HepG2 (cell line): ENCODE data around the gene HSDL1. TPM values are rescaled to one million over a fixed set of nuclear protein-coding genes. Genes with fewer than 3 reads are reported as not detected.

ENCODE experiments used
- ARNT2 ChIP-seq: sonication (generic); formaldehyde crosslinking; IDR thresholded peaks from 2 replicates; pipeline ENCODE4 v1.8.0; 2022; ENCODE audit warnings: mild to moderate bottlenecking, low read depth, missing genetic modification reagents, moderate library complexity
- CCDC6 ChIP-seq: sonication (generic); formaldehyde crosslinking; IDR thresholded peaks from 2 replicates; pipeline ENCODE4 v1.8.1; 2022; ENCODE audit warnings: mild to moderate bottlenecking, missing genetic modification reagents, moderate library complexity
- DNMT3B ChIP-seq: conservative IDR thresholded peaks from 2 replicates; pipeline ENCODE4 v1.6.1; 2016; ENCODE audit warnings: missing biosample characterization, control low read depth
- GATA4 ChIP-seq: sonication (generic); IDR thresholded peaks from 2 replicates; pipeline ENCODE4 v1.6.1; 2016; ENCODE audit warnings: antibody characterized with exemption, low read depth, borderline replicate concordance
- HNRNPLL ChIP-seq: fragments of 200-400 bp; formaldehyde crosslinking; IDR thresholded peaks from 2 replicates; pipeline ENCODE4 v1.6.1; 2017; ENCODE audit warnings: mild to moderate bottlenecking, low read depth, low read length; ENCODE audit not compliant: poor library complexity, severe bottlenecking
- MEF2D ChIP-seq: sonication (generic); formaldehyde crosslinking; IDR thresholded peaks from 2 replicates; pipeline ENCODE4 v1.5.1; 2020; ENCODE audit warnings: mild to moderate bottlenecking, missing genetic modification reagents
- PPARG ChIP-seq: conservative IDR thresholded peaks from 2 replicates; pipeline ENCODE4 v1.6.1; 2016; ENCODE audit warnings: missing biosample characterization, missing genetic modification reagents
- ZNF20 ChIP-seq: sonication (generic); formaldehyde crosslinking; IDR thresholded peaks from 2 replicates; pipeline ENCODE4 v1.4.0; 2020; ENCODE audit warnings: mild to moderate bottlenecking, moderate library complexity, missing genetic modification reagents
- ZNF263 ChIP-seq: sonication (generic); formaldehyde crosslinking; IDR thresholded peaks from 2 replicates; pipeline ENCODE4 v1.4.0; 2020; ENCODE audit warnings: missing genetic modification reagents
- ZNF331 ChIP-seq: sonication (generic); formaldehyde crosslinking; IDR thresholded peaks from 2 replicates; pipeline ENCODE4 v1.4.0; 2020; ENCODE audit warnings: missing genetic modification reagents
- ZNF543 ChIP-seq: sonication (generic); formaldehyde crosslinking; IDR thresholded peaks from 2 replicates; pipeline ENCODE4 v1.4.0; 2020; ENCODE audit warnings: mild to moderate bottlenecking, missing genetic modification reagents
- ZNF589 ChIP-seq: sonication (generic); formaldehyde crosslinking; conservative IDR thresholded peaks from 2 replicates; pipeline ENCODE4 v1.8.0; 2022; ENCODE audit warnings: mild to moderate bottlenecking, moderate library complexity, missing genetic modification reagents
- ZNF615 ChIP-seq: sonication (generic); formaldehyde crosslinking; IDR thresholded peaks from 2 replicates; pipeline ENCODE4 v1.5.0; 2020; ENCODE audit warnings: mild to moderate bottlenecking, missing genetic modification reagents, borderline replicate concordance
- ZNF616 ChIP-seq: sonication (generic); formaldehyde crosslinking; IDR thresholded peaks from 2 replicates; pipeline ENCODE4 v1.5.0; 2020; ENCODE audit warnings: low read depth, mild to moderate bottlenecking, missing genetic modification reagents
- ZNF720 ChIP-seq: sonication (generic); formaldehyde crosslinking; IDR thresholded peaks from 2 replicates; pipeline ENCODE4 v1.4.0; 2020; ENCODE audit warnings: missing genetic modification reagents
- ZSCAN30 ChIP-seq: sonication (generic); formaldehyde crosslinking; IDR thresholded peaks from 2 replicates; pipeline ENCODE4 v1.5.0; 2020; ENCODE audit warnings: mild to moderate bottlenecking, missing genetic modification reagents
- polyA plus RNA-seq, 8 experiments: library from polyadenylated mRNA; depleted of rRNA in 3 of 8; stranded (reverse) in 7 of 8; unstranded in 1 of 8; fragments of >200 nt; fragmentation: Illumina TruSeq in 4 of 8; extraction: Trizol in 4 of 8; gene quantifications; 2 replicates each; pipeline versions ENCODE4 v1.2.1 to v1.2.3, GENCODE V29; 2011 to 2016; ENCODE audit warnings: low read depth in 4 of 8, missing spikeins in 1 of 8, mixed read lengths in 1 of 8; ENCODE audit not compliant: insufficient read depth in 1 of 8
- total RNA-seq, 5 experiments: library from RNA; depleted of rRNA; stranded (reverse); fragments of >200 nt; fragmentation: Illumina TruSeq; extraction: Trizol; gene quantifications; 2 replicates each; pipeline ENCODE4 v1.2.3, GENCODE V29; 2016; ENCODE audit warnings: low read depth in 1 of 5
- TF ChIP-seq, protein P1 (sequence below): sonication (generic); IDR thresholded peaks from 2 replicates; pipeline ENCODE4 v1.6.1; 2016; ENCODE audit warnings: low read depth, borderline replicate concordance
- TF ChIP-seq, protein P2 (sequence below): sonication (generic); formaldehyde crosslinking; IDR thresholded peaks from 2 replicates; pipeline ENCODE4 v1.4.0; 2020; ENCODE audit warnings: mild to moderate bottlenecking, missing genetic modification reagents, borderline replicate concordance
- TF ChIP-seq, protein P3 (sequence below): IDR thresholded peaks from 2 replicates; pipeline ENCODE4 v1.6.1; 2016; ENCODE audit warnings: mild to moderate bottlenecking
- TF ChIP-seq, protein P4 (sequence below): sonication (generic); formaldehyde crosslinking; IDR thresholded peaks from 2 replicates; pipeline ENCODE4 v1.4.0; 2020; ENCODE audit warnings: missing genetic modification reagents, low read depth, mild to moderate bottlenecking, borderline replicate concordance

Gene HSDL1
- total and polyA plus RNA-seq, 2 of the 13 experiments (the other 11 are each of a cell fraction or from before 2014, with no cell fraction given): 49.2 to 49.7 TPM

DNA sequence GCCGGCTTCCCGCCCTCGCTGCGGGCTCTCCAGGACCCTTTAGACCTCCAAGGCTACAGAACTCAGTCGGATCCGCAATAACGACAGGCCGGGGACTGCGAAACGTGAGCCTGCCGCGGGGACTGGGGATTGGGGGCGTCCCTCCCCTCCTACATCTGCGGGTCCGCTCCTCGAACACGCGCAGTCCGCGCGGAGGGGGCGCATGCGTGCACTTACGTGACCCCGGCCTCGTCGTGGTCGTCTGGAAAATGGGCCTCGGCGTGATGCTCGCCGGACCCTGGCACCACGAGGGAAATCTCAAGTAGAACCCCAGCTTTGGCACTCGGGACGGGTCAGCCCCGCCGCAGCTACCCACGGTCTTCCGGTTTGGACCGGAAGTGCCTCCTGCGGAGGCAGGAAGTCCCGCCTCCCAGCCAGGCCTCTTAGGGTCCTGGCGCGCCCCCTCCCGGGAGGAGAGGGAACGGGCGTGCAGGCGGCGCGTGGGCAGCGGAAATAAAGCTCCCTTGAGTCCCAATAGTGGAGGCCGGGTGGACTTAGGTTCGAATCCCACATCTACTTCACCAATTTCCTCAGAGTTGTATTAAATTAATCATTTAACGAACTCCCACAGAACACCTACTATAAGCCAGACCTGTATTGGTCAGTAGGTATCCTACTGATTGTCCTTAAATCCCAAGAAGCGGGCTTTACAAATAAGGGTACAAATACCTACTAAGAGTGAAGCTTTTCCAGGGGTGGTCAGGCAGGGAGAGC, 41.9 kb upstream of the HSDL1 start, which contains the start of gene TAF1C (continued):
- TF ChIP-seq, protein P1, sequence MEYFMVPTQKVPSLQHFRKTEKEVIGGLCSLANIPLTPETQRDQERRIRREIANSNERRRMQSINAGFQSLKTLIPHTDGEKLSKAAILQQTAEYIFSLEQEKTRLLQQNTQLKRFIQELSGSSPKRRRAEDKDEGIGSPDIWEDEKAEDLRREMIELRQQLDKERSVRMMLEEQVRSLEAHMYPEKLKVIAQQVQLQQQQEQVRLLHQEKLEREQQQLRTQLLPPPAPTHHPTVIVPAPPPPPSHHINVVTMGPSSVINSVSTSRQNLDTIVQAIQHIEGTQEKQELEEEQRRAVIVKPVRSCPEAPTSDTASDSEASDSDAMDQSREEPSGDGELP: peak; percentile 75
- peak; percentile 46; the same call in 1 of the 2 replicates for TF ChIP-seq PPARG
- 0 out of 2 replicates have a peak, but pooled peaks have one; percentile 33 for TF ChIP-seq ZNF543 (CRISPR knock-in tag)
- 0 out of 2 replicates have a peak, but pooled peaks have one; percentile 45 for TF ChIP-seq ZNF720 (CRISPR knock-in tag)
- 0 out of 2 replicates have a peak, but pooled peaks have one; percentile 42 for TF ChIP-seq ZSCAN30 (CRISPR knock-in tag)
- TF ChIP-seq MEF2D: peak; percentile 26; the same call in 1 of the 2 replicates
- TF ChIP-seq, protein P2, sequence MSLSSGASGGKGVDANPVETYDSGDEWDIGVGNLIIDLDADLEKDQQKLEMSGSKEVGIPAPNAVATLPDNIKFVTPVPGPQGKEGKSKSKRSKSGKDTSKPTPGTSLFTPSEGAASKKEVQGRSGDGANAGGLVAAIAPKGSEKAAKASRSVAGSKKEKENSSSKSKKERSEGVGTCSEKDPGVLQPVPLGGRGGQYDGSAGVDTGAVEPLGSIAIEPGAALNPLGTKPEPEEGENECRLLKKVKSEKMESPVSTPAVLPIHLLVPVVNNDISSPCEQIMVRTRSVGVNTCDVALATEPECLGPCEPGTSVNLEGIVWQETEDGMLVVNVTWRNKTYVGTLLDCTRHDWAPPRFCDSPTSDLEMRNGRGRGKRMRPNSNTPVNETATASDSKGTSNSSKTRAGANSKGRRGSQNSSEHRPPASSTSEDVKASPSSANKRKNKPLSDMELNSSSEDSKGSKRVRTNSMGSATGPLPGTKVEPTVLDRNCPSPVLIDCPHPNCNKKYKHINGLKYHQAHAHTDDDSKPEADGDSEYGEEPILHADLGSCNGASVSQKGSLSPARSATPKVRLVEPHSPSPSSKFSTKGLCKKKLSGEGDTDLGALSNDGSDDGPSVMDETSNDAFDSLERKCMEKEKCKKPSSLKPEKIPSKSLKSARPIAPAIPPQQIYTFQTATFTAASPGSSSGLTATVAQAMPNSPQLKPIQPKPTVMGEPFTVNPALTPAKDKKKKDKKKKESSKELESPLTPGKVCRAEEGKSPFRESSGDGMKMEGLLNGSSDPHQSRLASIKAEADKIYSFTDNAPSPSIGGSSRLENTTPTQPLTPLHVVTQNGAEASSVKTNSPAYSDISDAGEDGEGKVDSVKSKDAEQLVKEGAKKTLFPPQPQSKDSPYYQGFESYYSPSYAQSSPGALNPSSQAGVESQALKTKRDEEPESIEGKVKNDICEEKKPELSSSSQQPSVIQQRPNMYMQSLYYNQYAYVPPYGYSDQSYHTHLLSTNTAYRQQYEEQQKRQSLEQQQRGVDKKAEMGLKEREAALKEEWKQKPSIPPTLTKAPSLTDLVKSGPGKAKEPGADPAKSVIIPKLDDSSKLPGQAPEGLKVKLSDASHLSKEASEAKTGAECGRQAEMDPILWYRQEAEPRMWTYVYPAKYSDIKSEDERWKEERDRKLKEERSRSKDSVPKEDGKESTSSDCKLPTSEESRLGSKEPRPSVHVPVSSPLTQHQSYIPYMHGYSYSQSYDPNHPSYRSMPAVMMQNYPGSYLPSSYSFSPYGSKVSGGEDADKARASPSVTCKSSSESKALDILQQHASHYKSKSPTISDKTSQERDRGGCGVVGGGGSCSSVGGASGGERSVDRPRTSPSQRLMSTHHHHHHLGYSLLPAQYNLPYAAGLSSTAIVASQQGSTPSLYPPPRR: peak; percentile 25; the same call in 1 of the 2 replicates
- TF ChIP-seq, protein P3, sequence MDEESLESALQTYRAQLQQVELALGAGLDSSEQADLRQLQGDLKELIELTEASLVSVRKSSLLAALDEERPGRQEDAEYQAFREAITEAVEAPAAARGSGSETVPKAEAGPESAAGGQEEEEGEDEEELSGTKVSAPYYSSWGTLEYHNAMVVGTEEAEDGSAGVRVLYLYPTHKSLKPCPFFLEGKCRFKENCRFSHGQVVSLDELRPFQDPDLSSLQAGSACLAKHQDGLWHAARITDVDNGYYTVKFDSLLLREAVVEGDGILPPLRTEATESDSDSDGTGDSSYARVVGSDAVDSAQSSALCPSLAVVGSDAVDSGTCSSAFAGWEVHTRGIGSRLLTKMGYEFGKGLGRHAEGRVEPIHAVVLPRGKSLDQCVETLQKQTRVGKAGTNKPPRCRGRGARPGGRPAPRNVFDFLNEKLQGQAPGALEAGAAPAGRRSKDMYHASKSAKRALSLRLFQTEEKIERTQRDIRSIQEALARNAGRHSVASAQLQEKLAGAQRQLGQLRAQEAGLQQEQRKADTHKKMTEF (CRISPR knock-in tag): peak; percentile 88
- peak; percentile 83; the same call in 1 of the 2 replicates for TF ChIP-seq ZNF331
- TF ChIP-seq CCDC6: peak; percentile 88
- peak; percentile 71 for TF ChIP-seq GATA4
- peak; percentile 71; the same call in 1 of the 2 replicates for TF ChIP-seq ZNF616 (CRISPR knock-in tag)
- TF ChIP-seq DNMT3B (CRISPR knock-in tag): no peak; the same call in 1 of the 2 replicates
- TF ChIP-seq HNRNPLL: peak; percentile 69
- TF ChIP-seq, protein P4, sequence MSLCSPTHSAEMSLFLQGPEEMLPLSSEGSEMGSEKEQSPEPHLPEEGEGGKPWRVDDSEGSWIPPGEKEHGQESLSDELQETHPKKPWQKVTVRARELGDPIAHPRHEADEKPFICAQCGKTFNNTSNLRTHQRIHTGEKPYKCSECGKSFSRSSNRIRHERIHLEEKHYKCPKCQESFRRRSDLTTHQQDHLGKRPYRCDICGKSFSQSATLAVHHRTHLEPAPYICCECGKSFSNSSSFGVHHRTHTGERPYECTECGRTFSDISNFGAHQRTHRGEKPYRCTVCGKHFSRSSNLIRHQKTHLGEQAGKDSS (CRISPR knock-in tag): peak; percentile 69; the same call in 1 of the 2 replicates
- 0 out of 2 replicates have a peak, but pooled peaks have one; percentile 76 for TF ChIP-seq ZNF615 (CRISPR knock-in tag)
- TF ChIP-seq ZNF589 (CRISPR knock-in tag): no peak
- TF ChIP-seq ZNF20 (CRISPR knock-in tag): no peak; the same call in 1 of the 2 replicates
- peak; percentile 38; the same call in 1 of the 2 replicates for TF ChIP-seq ZNF263 (CRISPR knock-in tag)
- peak; percentile 81; the same call in 1 of the 2 replicates for TF ChIP-seq ARNT2 (CRISPR knock-in tag)
